Stimulated activated CD4-positive, alpha-beta T cell treated with anti-CD3 and anti-CD28 coated beads, Interleukin-2, amount 100 ng/mL, for 24 hours (primary cell): ENCODE results near the gene NAA16.
"Not testable (repeated sequence)": the region's sequence is repeated elsewhere in the genome, so short reads cannot be mapped to it uniquely, and the experiment has no call there.

Experiments
- DNase-seq, 2 donors: peaks; one replicate each; pipeline ENCODE4 v3.0.0-alpha.2; 2020

Gene NAA16

GRCh38 chr13:41310963-41311405 lies at the start of gene NAA16:
TSS of gene NAA16 (plus strand) at chr13:41311267. CDS start at chr13:41311529, 262 bp downstream.
- DNase-seq, result peak; percentile 97

- DNase-seq, result peak; percentile 79 to 82
Observed at GRCh38 chr13:41263261-41263971, 47.7 kb upstream of the NAA16 start, which contains the start of gene MTRF1. TSS of gene MTRF1 (minus strand) at chr13:41263576. CDS start at chr13:41260907, 2,669 bp downstream.

- DNase-seq, result no peak
Observed at GRCh38 chr13:41267106-41267505, 44.0 kb upstream of the NAA16 start.

GRCh38 chr13:41268764-41269163 lies 42.3 kb upstream of the NAA16 start:
- DNase-seq, result no peak

- no peak for DNase-seq
Observed at GRCh38 chr13:41271456-41272285, 39.4 kb upstream of the NAA16 start.

- no peak for DNase-seq
Observed at GRCh38 chr13:41273831-41274441, 37.1 kb upstream of the NAA16 start.

- no peak for DNase-seq
Observed at GRCh38 chr13:41274881-41275280, 36.2 kb upstream of the NAA16 start.

- DNase-seq, result no peak
Observed at GRCh38 chr13:41276824-41277223, 34.2 kb upstream of the NAA16 start.

GRCh38 chr13:41279156-41279555 lies 31.9 kb upstream of the NAA16 start:
- DNase-seq, result not testable (repeated sequence)

- DNase-seq, result no peak
Observed at GRCh38 chr13:41282129-41282571, 28.9 kb upstream of the NAA16 start.

GRCh38 chr13:41284512-41285288 lies 26.4 kb upstream of the NAA16 start:
- no peak for DNase-seq

GRCh38 chr13:41286370-41286769 lies 24.7 kb upstream of the NAA16 start:
- no peak for DNase-seq

GRCh38 chr13:41289463-41289881 lies 21.6 kb upstream of the NAA16 start:
- DNase-seq, result no peak

- DNase-seq, result no peak
Observed at GRCh38 chr13:41291246-41291645, 19.8 kb upstream of the NAA16 start.

GRCh38 chr13:41293272-41293671 lies 17.8 kb upstream of the NAA16 start:
- no peak for DNase-seq

- DNase-seq, result no peak
Observed at GRCh38 chr13:41294914-41295313, 16.2 kb upstream of the NAA16 start.

- DNase-seq, result no peak
Observed at GRCh38 chr13:41295973-41296372, 15.1 kb upstream of the NAA16 start.

- DNase-seq, result no peak
Observed at GRCh38 chr13:41296879-41297646, 14.0 kb upstream of the NAA16 start.

GRCh38 chr13:41299316-41300094 lies 11.6 kb upstream of the NAA16 start:
- no peak for DNase-seq

GRCh38 chr13:41302743-41303142 lies 8.3 kb upstream of the NAA16 start:
- no peak for DNase-seq

GRCh38 chr13:41304551-41304950 lies 6.5 kb upstream of the NAA16 start:
- DNase-seq, result no peak
